Kidney epithelial cell (primary cell): ENCODE data around the gene PMM1. TPM values are rescaled to one million over a fixed set of nuclear protein-coding genes. Genes with fewer than 3 reads are reported as not detected.

Source experiments
- DNase-seq: peaks from one replicate; pipeline ENCODE4 v3.0.0-alpha.2; 2010; ENCODE audit warnings: low read depth
- H3K27me3 ChIP-seq: 2 replicates; pipeline ENCODE4 v1.6.0; 2011; ENCODE audit warnings: low read length; ENCODE audit not compliant: control insufficient read depth, insufficient read depth
- H3K36me3 ChIP-seq: 2 replicates; pipeline ENCODE4 v1.5.1; 2011; ENCODE audit warnings: low read length; ENCODE audit not compliant: control insufficient read depth, insufficient read depth
- H3K4me3 ChIP-seq: 2 replicates; pipeline ENCODE4 v1.5.1; 2011; ENCODE audit warnings: low read depth, mild to moderate bottlenecking, control low read depth, low read length
- CTCF ChIP-seq: IDR thresholded peaks from 2 replicates; pipeline ENCODE4 v1.5.1; 2011; ENCODE audit warnings: mild to moderate bottlenecking, moderate library complexity, low read length, control low read depth, inconsistent platforms; ENCODE audit not compliant: insufficient read depth, poor library complexity, severe bottlenecking
- total RNA-seq: library from RNA; depleted of rRNA; stranded (reverse); fragments of >200 nt; gene quantifications from 2 replicates; pipeline ENCODE4 v1.2.3, GENCODE V29; 2015

The PMM1 gene
- total RNA-seq, 1 donor from 2014 or later = 32.2 TPM

GRCh38 chr22:41534219-41534618 lies 55.4 kb downstream of the PMM1 start:
- H3K4me3 ChIP-seq = no peak overlapping the region
- TF ChIP-seq CTCF = no peak
- no peaks in the 10 kb centered on the region for H3K27me3 ChIP-seq
- H3K36me3 ChIP-seq = peaks cover 5% of the 10 kb centered on the region
- DNase-seq = no peak

DNA sequence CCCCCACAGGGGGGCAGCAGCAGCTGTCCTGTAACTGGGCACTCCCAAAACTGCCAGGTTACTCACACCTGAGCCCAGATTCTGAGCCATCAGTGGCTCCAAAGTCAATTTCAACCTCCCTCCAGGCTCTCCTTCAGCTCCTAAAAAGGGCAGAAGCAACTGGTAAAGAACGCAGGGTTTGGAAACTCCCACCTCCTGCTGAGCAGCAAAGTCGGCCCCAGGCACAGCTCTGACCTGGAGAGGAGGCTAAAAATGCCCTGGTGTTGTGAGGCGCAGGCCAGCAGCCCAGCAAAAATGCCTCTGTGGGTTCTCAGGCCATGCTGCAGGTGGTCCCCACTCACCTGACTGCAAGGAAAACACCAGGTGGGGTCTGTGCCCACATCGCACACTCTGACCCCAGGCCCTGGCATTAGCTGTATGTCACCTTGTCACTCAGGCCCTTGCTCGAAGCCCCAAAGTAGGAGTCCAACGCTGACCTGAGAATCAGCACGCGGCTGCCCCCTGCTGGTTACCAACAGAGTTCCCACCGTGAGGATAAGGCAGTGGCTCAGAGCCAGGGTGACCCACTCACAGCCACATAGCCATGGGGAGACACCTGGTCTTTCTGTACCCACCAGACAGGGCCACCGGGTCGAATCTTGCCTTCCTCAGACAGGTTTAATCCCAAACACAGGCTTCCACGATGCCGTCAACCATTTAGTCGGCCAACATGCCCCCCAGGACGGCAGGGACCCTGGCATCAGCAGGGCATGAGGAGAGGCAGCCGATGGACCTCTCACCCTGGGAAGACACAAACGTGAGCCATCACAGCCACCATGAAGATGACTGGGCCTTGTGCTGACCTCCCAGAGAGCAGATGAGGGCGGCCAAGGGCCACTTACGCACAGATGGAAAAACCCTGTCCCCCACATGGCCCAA lies 56.5 kb downstream of the PMM1 start:
- no peak for DNase-seq

GRCh38 chr22:41531715-41532477 lies 57.7 kb downstream of the PMM1 start:
- Histone ChIP-seq H3K4me3 (no peak overlapping the region), H3K27me3 (no peaks in the 10 kb centered on the region), H3K36me3 (peaks cover 5% of the 10 kb centered on the region)
- no peak for TF ChIP-seq CTCF
- DNase-seq = no peak

More for the DNA sequence above, 56.5 kb downstream of the PMM1 start:
- H3K36me3 ChIP-seq = peaks cover 5% of the 10 kb centered on the region
- TF ChIP-seq CTCF = peak; percentile 83
- no peak overlapping the region for H3K4me3 ChIP-seq
- no peaks in the 10 kb centered on the region for H3K27me3 ChIP-seq

- H3K4me3 ChIP-seq = no peak overlapping the region
- H3K27me3 ChIP-seq = no peaks in the 10 kb centered on the region
- peaks cover 5% of the 10 kb centered on the region for H3K36me3 ChIP-seq
- TF ChIP-seq CTCF = no peak
- DNase-seq = no peak
These were observed 58.5 kb downstream of the PMM1 start for GRCh38 chr22:41530890-41531714.

GRCh38 chr22:41528938-41529561 lies 60.6 kb downstream of the PMM1 start:
- no peak for DNase-seq
- TF ChIP-seq CTCF = no peak
- Histone ChIP-seq H3K27me3 (no peaks in the 10 kb centered on the region), H3K36me3 (peaks cover 6% of the 10 kb centered on the region), H3K4me3 (no peak overlapping the region)
